ENCODE data around the gene MRAP.

DNA sequence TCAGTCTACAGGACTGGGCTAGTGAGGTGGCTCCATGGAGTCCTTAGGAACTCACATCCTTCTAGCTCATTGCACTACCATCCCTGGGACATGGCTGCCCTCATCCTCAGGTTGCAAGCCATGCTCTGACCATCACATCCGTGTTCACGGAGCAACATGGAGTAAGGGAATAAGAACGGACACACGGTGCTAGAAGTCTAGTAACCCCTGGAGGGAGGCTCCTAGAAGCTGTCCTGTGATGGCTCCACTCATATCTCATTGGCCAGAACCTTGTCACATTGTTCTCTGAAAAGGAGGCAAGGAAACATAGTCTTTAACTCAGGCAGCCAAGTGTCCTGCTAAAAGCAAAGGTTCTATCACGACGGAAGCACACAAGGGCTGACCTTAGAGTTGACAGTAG is 3.9 kb downstream of the MRAP start:
- TF ChIP-seq CTCF (IDR thresholded peaks at IDR 0.05; ENCODE audit: poor library complexity, severe bottlenecking), result no peak
- TF ChIP-seq SMC3 (conservative IDR thresholded peaks at IDR 0.05; ENCODE audit: poor library complexity), result no peak
- no peak for TF ChIP-seq EP300 (conservative IDR thresholded peaks at IDR 0.05; ENCODE audit: poor library complexity, severe bottlenecking)
- TF ChIP-seq POLR2AphosphoS5 (IDR thresholded peaks at IDR 0.05), result no peak
- no peak for TF ChIP-seq RAD21 (conservative IDR thresholded peaks at IDR 0.05)
- TF ChIP-seq MXI1 (conservative IDR thresholded peaks at IDR 0.05; ENCODE audit: poor library complexity, severe bottlenecking), result no peak
- TF ChIP-seq EZH2 (IDR thresholded peaks at IDR 0.05; ENCODE audit: borderline replicate concordance, insufficient read depth, low read length, poor library complexity, severe bottlenecking), result no peak

All from neural cell (in vitro differentiated cells).